Esophagus muscularis mucosa (tissue), 4 donors: ENCODE data around the gene MS4A10. TPM values are rescaled to one million over a fixed set of nuclear protein-coding genes. Genes with fewer than 3 reads are reported as not detected.

Source experiments
- DNase-seq: peaks from one replicate; pipeline ENCODE4 v3.0.0-alpha.2; 2017; ENCODE audit errors: extremely low spot score
- H3K27ac ChIP-seq, 4 donors: fragments of 200-600 bp; sonication (generic); replicated peaks in 1 of 4; 1 replicate in 3 of 4; 2 replicates in 1 of 4; pipeline ENCODE4 v1.5.1; 2016 to 2019; ENCODE audit warnings: mild to moderate bottlenecking in 1 of 4
- H3K27me3 ChIP-seq, 4 donors: fragments of 200-600 bp; sonication (generic); one replicate each; pipeline versions ENCODE4 v1.5.1 to v1.6.0; 2016 to 2019
- H3K36me3 ChIP-seq, 4 donors: fragments of 200-600 bp; sonication (generic); one replicate each; pipeline ENCODE4 v1.5.1; 2016 to 2019
- H3K4me1 ChIP-seq, 4 donors: fragments of 200-600 bp; sonication (generic); one replicate each; pipeline ENCODE4 v1.5.1; 2016 to 2019
- H3K4me3 ChIP-seq, 4 donors: fragments of 200-600 bp; sonication (generic); 1 replicate in 2 of 4; 2 replicates in 2 of 4; pipeline ENCODE4 v1.5.1; 2016 to 2019; ENCODE audit warnings: mild to moderate bottlenecking in 4 of 4, moderate library complexity in 1 of 4
- H3K9me3 ChIP-seq, 4 donors: fragments of 200-600 bp; sonication (generic); 1 replicate in 3 of 4; 2 replicates in 1 of 4; pipeline ENCODE4 v1.5.1; 2016 to 2019
- EP300 ChIP-seq: sonication (generic); formaldehyde crosslinking; IDR thresholded peaks from one replicate; pipeline ENCODE4 v1.6.1; 2017; ENCODE audit warnings: antibody characterized with exemption
- POLR2A ChIP-seq: fragments of 450-650 bp; IDR thresholded peaks from one replicate; pipeline ENCODE4 v1.6.1; 2017; ENCODE audit warnings: antibody characterized with exemption, moderate library complexity, mild to moderate bottlenecking, low read depth
- POLR2AphosphoS5 ChIP-seq, 2 donors: sonication (generic); formaldehyde crosslinking; IDR thresholded peaks; one replicate each; pipeline ENCODE4 v1.6.1; 2017; ENCODE audit warnings: antibody characterized with exemption in 2 of 2
- WGBS: methylation state at CpG from one replicate; pipeline ENCODE4 v1.1.5; 2018; 5-methylcytosine and 5-hydroxymethylcytosine counted together
- intact Hi-C: fragments of 100-400 bp; cut with DNase I; formaldehyde crosslinking; loops from one replicate; pipeline ENCODE4 v1.15.1; 2023
- total RNA-seq, 4 donors: library from RNA; depleted of rRNA; stranded (reverse); fragments of >200 nt; gene quantifications; one replicate each; pipeline versions ENCODE4 v1.1.0 to v1.2.1, GENCODE V29; 2016
- TF ChIP-seq, protein P1 (sequence below), 3 experiments: fragments of 200-600 bp in 2 of 3; fragments of 450-650 bp in 1 of 3; sonication (generic) in 2 of 3; IDR thresholded peaks; one replicate each; pipeline ENCODE4 v1.5.1; 2017 to 2019; ENCODE audit warnings: antibody characterized with exemption in 3 of 3, mild to moderate bottlenecking in 2 of 3, moderate library complexity in 1 of 3

MS4A10 gene
- total RNA-seq, 4 donors from 2014 or later, result not detected

DNA sequence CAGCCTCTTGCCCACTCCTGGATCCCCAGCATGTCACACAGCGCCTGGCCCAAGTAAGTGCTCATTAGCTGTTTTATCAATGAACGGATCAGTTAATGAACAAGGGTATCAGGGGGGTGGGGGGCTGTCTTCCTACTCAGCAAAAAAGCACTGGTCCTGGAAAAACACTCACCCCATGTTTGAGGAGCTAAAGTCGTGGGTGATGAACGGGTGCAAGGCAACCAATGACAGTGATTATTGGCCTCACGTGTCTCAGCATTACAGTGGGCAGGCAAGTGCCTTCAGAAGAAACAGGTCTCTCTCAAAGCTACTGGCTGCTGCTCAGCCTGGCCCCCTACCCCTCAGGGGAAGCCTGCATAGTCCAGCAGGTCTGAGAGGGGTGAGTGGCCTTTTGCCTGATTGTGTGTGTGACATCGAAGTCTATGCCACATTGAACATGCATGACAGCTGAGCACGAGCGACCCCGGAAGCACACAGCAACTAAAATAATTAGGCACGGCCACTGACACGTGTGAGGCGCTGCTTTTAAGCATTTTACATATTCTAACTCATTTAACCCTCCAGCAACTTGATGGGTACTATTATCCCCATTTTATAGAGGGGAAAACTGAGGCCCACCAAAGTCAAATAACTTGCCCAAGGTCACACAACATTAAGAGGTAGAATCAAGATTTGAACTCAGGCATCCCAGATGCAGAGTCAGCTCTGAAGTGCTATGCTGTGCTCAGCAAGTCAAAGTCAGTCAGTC, 2.6 kb upstream of the MS4A10 start:
- Histone ChIP-seq H3K4me1 (peaks cover 10 to 24% (median 18%) of the 10 kb centered on the region in 4 donors), H3K27me3 (no peaks in the 10 kb centered on the region), H3K4me3 (no peak overlapping the region), H3K36me3 (no peaks in the 10 kb centered on the region), H3K9me3 (no peaks in the 10 kb centered on the region), H3K27ac (no peak overlapping the region)
- intact Hi-C loops, result no loop called here
- DNase-seq, result no peak
- TF ChIP-seq EP300 (no peak), POLR2A (no peak), POLR2AphosphoS5 (IDR thresholded peaks at IDR 0.05) (no peak)
- TF ChIP-seq, protein P1, sequence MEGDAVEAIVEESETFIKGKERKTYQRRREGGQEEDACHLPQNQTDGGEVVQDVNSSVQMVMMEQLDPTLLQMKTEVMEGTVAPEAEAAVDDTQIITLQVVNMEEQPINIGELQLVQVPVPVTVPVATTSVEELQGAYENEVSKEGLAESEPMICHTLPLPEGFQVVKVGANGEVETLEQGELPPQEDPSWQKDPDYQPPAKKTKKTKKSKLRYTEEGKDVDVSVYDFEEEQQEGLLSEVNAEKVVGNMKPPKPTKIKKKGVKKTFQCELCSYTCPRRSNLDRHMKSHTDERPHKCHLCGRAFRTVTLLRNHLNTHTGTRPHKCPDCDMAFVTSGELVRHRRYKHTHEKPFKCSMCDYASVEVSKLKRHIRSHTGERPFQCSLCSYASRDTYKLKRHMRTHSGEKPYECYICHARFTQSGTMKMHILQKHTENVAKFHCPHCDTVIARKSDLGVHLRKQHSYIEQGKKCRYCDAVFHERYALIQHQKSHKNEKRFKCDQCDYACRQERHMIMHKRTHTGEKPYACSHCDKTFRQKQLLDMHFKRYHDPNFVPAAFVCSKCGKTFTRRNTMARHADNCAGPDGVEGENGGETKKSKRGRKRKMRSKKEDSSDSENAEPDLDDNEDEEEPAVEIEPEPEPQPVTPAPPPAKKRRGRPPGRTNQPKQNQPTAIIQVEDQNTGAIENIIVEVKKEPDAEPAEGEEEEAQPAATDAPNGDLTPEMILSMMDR (IDR thresholded peaks at IDR 0.05), result no peak
- WGBS, result 92% methylated on average over 9 of the region's 12 CpGs

DNA sequence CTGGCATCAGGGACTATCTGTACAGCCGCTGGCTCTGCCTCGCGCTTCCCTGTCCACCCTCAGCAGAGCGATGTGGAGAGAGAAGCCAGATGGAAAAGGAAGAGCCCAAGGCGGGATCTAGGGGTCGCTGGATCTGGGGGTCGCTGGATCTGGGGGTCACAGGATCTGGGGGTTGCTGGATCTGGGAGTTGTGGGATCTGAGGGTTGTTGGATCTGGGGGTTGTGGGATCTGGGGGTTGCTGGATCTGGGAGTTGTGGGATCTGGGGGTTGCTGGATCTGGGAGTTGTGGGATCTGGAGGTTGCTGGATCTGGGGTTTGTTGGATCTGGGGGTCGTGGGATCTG, 2.0 kb upstream of the MS4A10 start:
- H3K27ac ChIP-seq, result no peak overlapping the region
- TF ChIP-seq, protein P1 (IDR thresholded peaks at IDR 0.05), result no peak
- TF ChIP-seq EP300, result no peak
- TF ChIP-seq POLR2AphosphoS5 (IDR thresholded peaks at IDR 0.05), result no peak
- no peak for TF ChIP-seq POLR2A
- no peaks in the 10 kb centered on the region for H3K27me3 ChIP-seq
- no peaks in the 10 kb centered on the region for H3K36me3 ChIP-seq
- H3K4me1 ChIP-seq, result peaks cover 10 to 25% (median 21%) of the 10 kb centered on the region in 4 donors
- no peaks in the 10 kb centered on the region for H3K9me3 ChIP-seq
- intact Hi-C loops, result no loop called here
- no peak overlapping the region for H3K4me3 ChIP-seq
- WGBS, result 96% methylated on average over 8 of the region's 8 CpGs
- DNase-seq, result no peak

DNA sequence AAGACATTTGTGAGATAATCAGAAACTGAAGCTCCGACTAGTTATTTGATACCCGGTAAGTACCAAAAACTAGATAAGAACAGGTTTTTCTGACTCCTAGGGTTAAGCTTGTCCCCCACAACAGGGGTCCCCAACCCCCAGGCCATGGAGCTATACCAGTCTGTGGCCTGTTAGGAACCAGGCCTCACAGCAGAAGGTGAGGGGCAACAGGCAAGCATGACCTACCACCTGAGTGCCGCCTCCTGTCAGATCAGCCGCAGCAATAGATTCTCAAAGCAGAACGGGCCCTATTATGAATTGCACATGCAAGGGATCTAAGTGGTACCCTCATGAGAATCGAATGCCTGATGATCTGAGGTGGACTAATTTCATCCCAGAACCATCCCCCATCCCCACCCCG, 1.2 kb upstream of the MS4A10 start:
- H3K27ac ChIP-seq, result no peak overlapping the region
- 91% methylated on average over 7 of the region's 7 CpGs for WGBS
- no peak for DNase-seq
- no peaks in the 10 kb centered on the region for H3K36me3 ChIP-seq
- H3K27me3 ChIP-seq, result no peaks in the 10 kb centered on the region
- TF ChIP-seq, protein P1 (IDR thresholded peaks at IDR 0.05), result no peak
- TF ChIP-seq POLR2A (no peak), POLR2AphosphoS5 (IDR thresholded peaks at IDR 0.05) (no peak), EP300 (no peak)
- no peaks in the 10 kb centered on the region for H3K9me3 ChIP-seq
- no peak overlapping the region for H3K4me3 ChIP-seq
- H3K4me1 ChIP-seq, result peaks cover 10 to 31% (median 22%) of the 10 kb centered on the region in 4 donors
- intact Hi-C loops, result no loop called here

DNA sequence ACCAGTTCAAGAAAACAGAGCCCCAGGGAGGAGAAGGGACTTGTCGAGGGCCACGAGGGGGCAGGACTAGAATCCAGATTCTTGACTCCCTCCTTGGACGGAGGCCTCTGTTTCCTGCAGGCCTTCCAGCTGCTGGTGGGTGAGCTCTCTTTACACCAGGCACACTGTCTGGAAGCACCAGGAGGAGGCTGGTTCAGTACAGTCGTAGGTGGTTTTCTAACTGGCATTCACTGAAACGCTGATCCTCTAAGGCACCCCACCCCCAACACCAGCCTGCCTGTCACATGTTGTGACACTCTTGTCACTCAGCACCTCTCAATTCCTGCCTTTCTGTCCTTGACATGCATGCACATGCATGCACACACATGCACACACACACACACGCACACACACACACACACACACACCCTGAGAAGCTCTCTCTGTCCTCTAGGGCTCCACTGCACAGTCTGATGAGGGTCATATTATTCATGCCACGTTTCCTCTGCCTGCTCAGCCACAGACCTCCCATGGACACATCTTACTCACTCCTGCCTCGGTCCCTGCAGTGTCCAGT, 751 bp downstream of the MS4A10 start:
- intact Hi-C loops, result no loop called here
- DNase-seq, result no peak
- TF ChIP-seq EP300, result no peak
- no peak for TF ChIP-seq POLR2AphosphoS5 (IDR thresholded peaks at IDR 0.05)
- TF ChIP-seq, protein P1 (IDR thresholded peaks at IDR 0.05), result no peak
- TF ChIP-seq POLR2A, result no peak
- Histone ChIP-seq H3K27ac (no peak overlapping the region), H3K36me3 (no peaks in the 10 kb centered on the region), H3K9me3 (no peaks in the 10 kb centered on the region), H3K4me3 (no peak overlapping the region), H3K27me3 (no peaks in the 10 kb centered on the region), H3K4me1 (peaks cover 10 to 31% (median 22%) of the 10 kb centered on the region in 4 donors)
- 64% methylated on average over 5 of the region's 8 CpGs for WGBS
